ENCODE measurements around the gene MRPL55. TPM values are rescaled to one million over a fixed set of nuclear protein-coding genes. Genes with fewer than 3 reads are reported as not detected.
A peak's percentile ranks its signal among the peaks of the same experiment; 100 is the strongest.

The MRPL55 gene
- total and polyA plus RNA-seq, 2 of the 13 experiments (the other 11 are each of a cell fraction or from before 2014, with no cell fraction given), result 58.6 to 92.9 TPM

DNA sequence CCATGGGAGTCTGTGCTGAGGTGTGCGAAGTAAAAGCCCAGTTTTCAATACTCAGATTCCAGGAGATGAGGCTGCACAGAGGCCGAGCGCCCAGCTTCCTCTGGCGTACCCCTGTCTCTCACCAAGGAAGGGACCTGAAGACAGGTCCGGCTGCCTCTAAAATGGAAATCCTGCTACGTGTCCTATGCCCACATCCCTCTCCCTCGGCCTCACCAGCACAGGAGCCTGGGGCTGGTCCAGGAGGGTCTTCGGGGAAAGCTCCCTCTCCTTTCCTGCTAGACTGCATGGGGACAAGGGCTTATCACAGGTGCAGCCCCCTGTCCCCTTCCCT is 392 bp downstream of the MRPL55 start (continued):
- TF ChIP-seq ZXDC (CRISPR knock-in tag; IDR thresholded peaks at IDR 0.05), result no peak
- no peak for TF ChIP-seq FUBP1 (CRISPR knock-in tag; IDR thresholded peaks at IDR 0.05; ENCODE audit: borderline replicate concordance)
- TF ChIP-seq, protein P1, sequence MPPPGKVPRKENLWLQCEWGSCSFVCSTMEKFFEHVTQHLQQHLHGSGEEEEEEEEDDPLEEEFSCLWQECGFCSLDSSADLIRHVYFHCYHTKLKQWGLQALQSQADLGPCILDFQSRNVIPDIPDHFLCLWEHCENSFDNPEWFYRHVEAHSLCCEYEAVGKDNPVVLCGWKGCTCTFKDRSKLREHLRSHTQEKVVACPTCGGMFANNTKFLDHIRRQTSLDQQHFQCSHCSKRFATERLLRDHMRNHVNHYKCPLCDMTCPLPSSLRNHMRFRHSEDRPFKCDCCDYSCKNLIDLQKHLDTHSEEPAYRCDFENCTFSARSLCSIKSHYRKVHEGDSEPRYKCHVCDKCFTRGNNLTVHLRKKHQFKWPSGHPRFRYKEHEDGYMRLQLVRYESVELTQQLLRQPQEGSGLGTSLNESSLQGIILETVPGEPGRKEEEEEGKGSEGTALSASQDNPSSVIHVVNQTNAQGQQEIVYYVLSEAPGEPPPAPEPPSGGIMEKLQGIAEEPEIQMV (CRISPR knock-in tag; IDR thresholded peaks at IDR 0.05; ENCODE audit: low read depth), result no peak
- no peak for TF ChIP-seq SRY (CRISPR knock-in tag; IDR thresholded peaks at IDR 0.05)
- TF ChIP-seq, protein P2, sequence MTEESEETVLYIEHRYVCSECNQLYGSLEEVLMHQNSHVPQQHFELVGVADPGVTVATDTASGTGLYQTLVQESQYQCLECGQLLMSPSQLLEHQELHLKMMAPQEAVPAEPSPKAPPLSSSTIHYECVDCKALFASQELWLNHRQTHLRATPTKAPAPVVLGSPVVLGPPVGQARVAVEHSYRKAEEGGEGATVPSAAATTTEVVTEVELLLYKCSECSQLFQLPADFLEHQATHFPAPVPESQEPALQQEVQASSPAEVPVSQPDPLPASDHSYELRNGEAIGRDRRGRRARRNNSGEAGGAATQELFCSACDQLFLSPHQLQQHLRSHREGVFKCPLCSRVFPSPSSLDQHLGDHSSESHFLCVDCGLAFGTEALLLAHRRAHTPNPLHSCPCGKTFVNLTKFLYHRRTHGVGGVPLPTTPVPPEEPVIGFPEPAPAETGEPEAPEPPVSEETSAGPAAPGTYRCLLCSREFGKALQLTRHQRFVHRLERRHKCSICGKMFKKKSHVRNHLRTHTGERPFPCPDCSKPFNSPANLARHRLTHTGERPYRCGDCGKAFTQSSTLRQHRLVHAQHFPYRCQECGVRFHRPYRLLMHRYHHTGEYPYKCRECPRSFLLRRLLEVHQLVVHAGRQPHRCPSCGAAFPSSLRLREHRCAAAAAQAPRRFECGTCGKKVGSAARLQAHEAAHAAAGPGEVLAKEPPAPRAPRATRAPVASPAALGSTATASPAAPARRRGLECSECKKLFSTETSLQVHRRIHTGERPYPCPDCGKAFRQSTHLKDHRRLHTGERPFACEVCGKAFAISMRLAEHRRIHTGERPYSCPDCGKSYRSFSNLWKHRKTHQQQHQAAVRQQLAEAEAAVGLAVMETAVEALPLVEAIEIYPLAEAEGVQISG (CRISPR knock-in tag; IDR thresholded peaks at IDR 0.05), result no peak
- TF ChIP-seq MZF1 (CRISPR knock-in tag; IDR thresholded peaks at IDR 0.05; ENCODE audit: borderline replicate concordance), result no peak
- TF ChIP-seq FLYWCH1 (CRISPR knock-in tag; IDR thresholded peaks at IDR 0.05), result no peak
- TF ChIP-seq, protein P3, sequence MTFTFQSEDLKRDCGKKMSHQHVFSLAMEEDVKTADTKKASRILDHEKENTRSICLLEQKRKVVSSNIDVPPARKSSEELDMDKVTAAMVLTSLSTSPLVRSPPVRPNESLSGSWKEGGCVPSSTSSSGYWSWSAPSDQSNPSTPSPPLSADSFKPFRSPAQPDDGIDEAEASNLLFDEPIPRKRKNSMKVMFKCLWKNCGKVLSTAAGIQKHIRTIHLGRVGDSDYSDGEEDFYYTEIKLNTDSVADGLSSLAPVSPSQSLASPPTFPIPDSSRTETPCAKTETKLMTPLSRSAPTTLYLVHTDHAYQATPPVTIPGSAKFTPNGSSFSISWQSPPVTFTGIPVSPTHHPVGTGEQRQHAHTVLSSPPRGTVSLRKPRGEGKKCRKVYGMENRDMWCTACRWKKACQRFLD (CRISPR knock-in tag; IDR thresholded peaks at IDR 0.05; ENCODE audit: borderline replicate concordance), result peak; percentile 58; the same call in 1 of the 2 replicates
- TF ChIP-seq, protein P4, sequence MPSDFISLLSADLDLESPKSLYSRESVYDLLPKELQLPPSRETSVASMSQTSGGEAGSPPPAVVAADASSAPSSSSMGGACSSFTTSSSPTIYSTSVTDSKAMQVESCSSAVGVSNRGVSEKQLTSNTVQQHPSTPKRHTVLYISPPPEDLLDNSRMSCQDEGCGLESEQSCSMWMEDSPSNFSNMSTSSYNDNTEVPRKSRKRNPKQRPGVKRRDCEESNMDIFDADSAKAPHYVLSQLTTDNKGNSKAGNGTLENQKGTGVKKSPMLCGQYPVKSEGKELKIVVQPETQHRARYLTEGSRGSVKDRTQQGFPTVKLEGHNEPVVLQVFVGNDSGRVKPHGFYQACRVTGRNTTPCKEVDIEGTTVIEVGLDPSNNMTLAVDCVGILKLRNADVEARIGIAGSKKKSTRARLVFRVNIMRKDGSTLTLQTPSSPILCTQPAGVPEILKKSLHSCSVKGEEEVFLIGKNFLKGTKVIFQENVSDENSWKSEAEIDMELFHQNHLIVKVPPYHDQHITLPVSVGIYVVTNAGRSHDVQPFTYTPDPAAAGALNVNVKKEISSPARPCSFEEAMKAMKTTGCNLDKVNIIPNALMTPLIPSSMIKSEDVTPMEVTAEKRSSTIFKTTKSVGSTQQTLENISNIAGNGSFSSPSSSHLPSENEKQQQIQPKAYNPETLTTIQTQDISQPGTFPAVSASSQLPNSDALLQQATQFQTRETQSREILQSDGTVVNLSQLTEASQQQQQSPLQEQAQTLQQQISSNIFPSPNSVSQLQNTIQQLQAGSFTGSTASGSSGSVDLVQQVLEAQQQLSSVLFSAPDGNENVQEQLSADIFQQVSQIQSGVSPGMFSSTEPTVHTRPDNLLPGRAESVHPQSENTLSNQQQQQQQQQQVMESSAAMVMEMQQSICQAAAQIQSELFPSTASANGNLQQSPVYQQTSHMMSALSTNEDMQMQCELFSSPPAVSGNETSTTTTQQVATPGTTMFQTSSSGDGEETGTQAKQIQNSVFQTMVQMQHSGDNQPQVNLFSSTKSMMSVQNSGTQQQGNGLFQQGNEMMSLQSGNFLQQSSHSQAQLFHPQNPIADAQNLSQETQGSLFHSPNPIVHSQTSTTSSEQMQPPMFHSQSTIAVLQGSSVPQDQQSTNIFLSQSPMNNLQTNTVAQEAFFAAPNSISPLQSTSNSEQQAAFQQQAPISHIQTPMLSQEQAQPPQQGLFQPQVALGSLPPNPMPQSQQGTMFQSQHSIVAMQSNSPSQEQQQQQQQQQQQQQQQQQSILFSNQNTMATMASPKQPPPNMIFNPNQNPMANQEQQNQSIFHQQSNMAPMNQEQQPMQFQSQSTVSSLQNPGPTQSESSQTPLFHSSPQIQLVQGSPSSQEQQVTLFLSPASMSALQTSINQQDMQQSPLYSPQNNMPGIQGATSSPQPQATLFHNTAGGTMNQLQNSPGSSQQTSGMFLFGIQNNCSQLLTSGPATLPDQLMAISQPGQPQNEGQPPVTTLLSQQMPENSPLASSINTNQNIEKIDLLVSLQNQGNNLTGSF (CRISPR knock-in tag; IDR thresholded peaks at IDR 0.05), result no peak
- TF ChIP-seq FOXC1 (CRISPR knock-in tag; IDR thresholded peaks at IDR 0.05; ENCODE audit: borderline replicate concordance), result no peak
- 0 out of 2 replicates have a peak, but pooled peaks have one; percentile 66 for TF ChIP-seq ZNF598 (CRISPR knock-in tag; IDR thresholded peaks at IDR 0.05; ENCODE audit: borderline replicate concordance)

Measured in HepG2 (cell line).